GM23248 (cell line): ENCODE measurements around the gene HGF. TPM values are rescaled to one million over a fixed set of nuclear protein-coding genes. Genes with fewer than 3 reads are reported as not detected.

Experiments
- DNase-seq: peaks from one replicate; pipeline ENCODE4 v3.0.0-alpha.2; 2015
- H2AFZ ChIP-seq: fragments of 200-600 bp; sonication (generic); 2 replicates; pipeline ENCODE4 v1.6.1; 2016; ENCODE audit warnings: antibody characterized with exemption
- H3F3A ChIP-seq: fragments of 200-600 bp; sonication (generic); 2 replicates; pipeline ENCODE4 v1.6.1; 2016; ENCODE audit warnings: mild to moderate bottlenecking, antibody characterized with exemption, mixed run types; ENCODE audit not compliant: insufficient read depth
- H3K27ac ChIP-seq: fragments of 200-600 bp; sonication (generic); 2 replicates; pipeline ENCODE4 v1.5.1; 2016; ENCODE audit warnings: mild to moderate bottlenecking
- H3K27me3 ChIP-seq: fragments of 200-600 bp; sonication (generic); replicated peaks from 2 replicates; pipeline ENCODE4 v1.6.1; 2016; ENCODE audit warnings: mild to moderate bottlenecking; ENCODE audit not compliant: insufficient read depth
- H3K36me3 ChIP-seq: fragments of 200-600 bp; sonication (generic); 2 replicates; pipeline ENCODE4 v1.6.1; 2016; ENCODE audit warnings: low read depth, mild to moderate bottlenecking
- H3K4me1 ChIP-seq: fragments of 200-600 bp; sonication (generic); 2 replicates; pipeline ENCODE4 v1.6.1; 2016; ENCODE audit warnings: mild to moderate bottlenecking; ENCODE audit not compliant: insufficient read depth
- H3K4me2 ChIP-seq: fragments of 200-600 bp; sonication (generic); one replicate; pipeline ENCODE4 v1.6.1; 2016; ENCODE audit warnings: mild to moderate bottlenecking; ENCODE audit not compliant: unreplicated experiment
- H3K4me3 ChIP-seq: fragments of 200-600 bp; sonication (generic); 2 replicates; pipeline ENCODE4 v1.5.1; 2016; ENCODE audit warnings: mild to moderate bottlenecking
- H3K79me2 ChIP-seq: fragments of 200-600 bp; sonication (generic); 2 replicates; pipeline ENCODE4 v1.6.1; 2016; ENCODE audit warnings: mild to moderate bottlenecking; ENCODE audit not compliant: insufficient read depth
- H3K9ac ChIP-seq: fragments of 200-600 bp; sonication (generic); 2 replicates; pipeline ENCODE4 v1.6.1; 2016; ENCODE audit warnings: mild to moderate bottlenecking
- H3K9me2 ChIP-seq: fragments of 200-600 bp; sonication (generic); 2 replicates; pipeline ENCODE4 v1.6.1; 2016; ENCODE audit warnings: mixed run types, mild to moderate bottlenecking, moderate library complexity; ENCODE audit not compliant: insufficient read depth
- H3K9me3 ChIP-seq: fragments of 200-600 bp; sonication (generic); one replicate; pipeline ENCODE4 v1.6.1; 2017; ENCODE audit warnings: low read depth
- H4K20me1 ChIP-seq: fragments of 200-600 bp; sonication (generic); 2 replicates; pipeline ENCODE4 v1.6.0; 2016; ENCODE audit not compliant: insufficient read depth
- EZH2 ChIP-seq: fragments of 200-600 bp; sonication (generic); IDR thresholded peaks from 2 replicates; pipeline ENCODE4 v1.6.1; 2018; ENCODE audit warnings: antibody characterized with exemption, mild to moderate bottlenecking; ENCODE audit not compliant: insufficient read depth, poor library complexity, severe bottlenecking
- EZH2phosphoT487 ChIP-seq: fragments of 200-600 bp; sonication (generic); IDR thresholded peaks from 2 replicates; pipeline ENCODE4 v1.6.1; 2018; ENCODE audit warnings: antibody characterized with exemption, moderate library complexity, mild to moderate bottlenecking, low read depth; ENCODE audit not compliant: insufficient read depth
- WGBS, 2 experiments: methylation state at CpG; one replicate each; pipeline ENCODE4 v1.1.6; 2015 to 2017; ENCODE audit warnings: low lambda C conversion rate in 2 of 2, low coverage in 1 of 2; ENCODE audit errors: missing lambda C conversion rate in 2 of 2; 5-methylcytosine and 5-hydroxymethylcytosine counted together
- in situ Hi-C: fragments of 300-500 bp; cut with MboI; formaldehyde crosslinking; loops from 2 replicates; pipeline ENCODE4 v1.15.0; 2020
- polyA plus RNA-seq: library from polyadenylated mRNA; unstranded; fragments of >200 nt; fragmentation: Nextera tagmentation; extraction: Ambion mirVana; gene quantifications from 2 replicates; pipeline ENCODE4 v1.2.1, GENCODE V29; 2016
- total RNA-seq: library from RNA; depleted of rRNA; stranded (reverse); fragments of >200 nt; shearing (Covaris generic); gene quantifications from 2 replicates; pipeline ENCODE4 v1.2.3, GENCODE V29; 2014

The HGF gene
- total and polyA plus RNA-seq, 2 experiments from 2014 or later = 2.3 to 2.7 TPM

- Histone ChIP-seq H3K27ac (no peak overlapping the region), H4K20me1 (no peaks in the 10 kb centered on the region), H2AFZ (no peak overlapping the region), H3K36me3 (no peaks in the 10 kb centered on the region), H3K9me2 (no peaks in the 10 kb centered on the region), H3K4me1 (peaks cover 21% of the 10 kb centered on the region), H3F3A (peaks cover 17% of the 10 kb centered on the region), H3K9me3 (no peaks in the 10 kb centered on the region), H3K9ac (no peak overlapping the region), H3K27me3 (no peaks in the 10 kb centered on the region), H3K4me3 (no peak overlapping the region), H3K4me2 (no peak overlapping the region), H3K79me2 (no peaks in the 10 kb centered on the region)
- TF ChIP-seq EZH2phosphoT487 = no peak
- TF ChIP-seq EZH2 = no peak
- DNase-seq = no peak
- in situ Hi-C loops = no loop called here
- WGBS, 2 experiments = 89 to 90% methylated on average over 5 of the region's 5 CpGs
These were observed 85.8 kb downstream of the HGF start for GRCh38 chr7:81684033-81684432.

- Histone ChIP-seq H4K20me1 (no peaks in the 10 kb centered on the region), H3K4me1 (peaks cover 21% of the 10 kb centered on the region), H2AFZ (peak overlapping the region; percentile 46), H3K27ac (no peak overlapping the region), H3K4me3 (no peak overlapping the region), H3K36me3 (no peaks in the 10 kb centered on the region), H3K9me2 (no peaks in the 10 kb centered on the region), H3K27me3 (no peaks in the 10 kb centered on the region), H3K9me3 (no peaks in the 10 kb centered on the region), H3K4me2 (no peak overlapping the region), H3K79me2 (no peaks in the 10 kb centered on the region), H3K9ac (no peak overlapping the region), H3F3A (peaks cover 17% of the 10 kb centered on the region)
- in situ Hi-C loops = no loop called here
- WGBS, 2 experiments = 69 to 76% methylated on average over 2 of the region's 2 CpGs
- no peak for DNase-seq
- no peak for TF ChIP-seq EZH2
- TF ChIP-seq EZH2phosphoT487 = no peak
These were observed 87.0 kb downstream of the HGF start for GRCh38 chr7:81682873-81683272.

- in situ Hi-C loops = no loop called here
- Histone ChIP-seq H3K9ac (no peak overlapping the region), H3K36me3 (no peaks in the 10 kb centered on the region), H4K20me1 (no peaks in the 10 kb centered on the region), H3K9me2 (0 out of 2 replicates have a peak, but pooled peaks cover 3% of the 10 kb centered on the region), H3K9me3 (no peaks in the 10 kb centered on the region), H3K27ac (no peak overlapping the region), H3F3A (peaks cover 8% of the 10 kb centered on the region), H3K27me3 (no peaks in the 10 kb centered on the region), H2AFZ (no peak overlapping the region), H3K4me2 (no peak overlapping the region), H3K79me2 (no peaks in the 10 kb centered on the region), H3K4me1 (peaks cover 14% of the 10 kb centered on the region), H3K4me3 (no peak overlapping the region)
- WGBS, 2 experiments = 93 to 100% methylated on average over 2 of the region's 2 CpGs
- TF ChIP-seq EZH2 = no peak
- TF ChIP-seq EZH2phosphoT487 = no peak
- DNase-seq = no peak
These were observed 89.7 kb downstream of the HGF start for GRCh38 chr7:81680120-81680519.

- in situ Hi-C loops = no loop called here
- Histone ChIP-seq H4K20me1 (no peaks in the 10 kb centered on the region), H3K36me3 (no peaks in the 10 kb centered on the region), H3K9me2 (0 out of 2 replicates have a peak, but pooled peaks cover 3% of the 10 kb centered on the region), H3K4me2 (no peak overlapping the region), H3K27ac (no peak overlapping the region), H3F3A (no peaks in the 10 kb centered on the region), H3K4me1 (no peaks in the 10 kb centered on the region), H3K79me2 (no peaks in the 10 kb centered on the region), H3K9me3 (no peaks in the 10 kb centered on the region), H2AFZ (peak overlapping the region; percentile 6; the same call in 1 of the 2 replicates), H3K4me3 (no peak overlapping the region), H3K9ac (no peak overlapping the region), H3K27me3 (no peaks in the 10 kb centered on the region)
- TF ChIP-seq EZH2 (no peak), EZH2phosphoT487 (no peak)
- WGBS, 2 experiments = 67 to 71% methylated on average over 1 of the region's 1 CpG
- DNase-seq = peak; percentile 55
These were observed 93.0 kb downstream of the HGF start for GRCh38 chr7:81676813-81677212.
